GM18502 (cell line): ENCODE results near the gene CHP2.
"Not testable (repeated sequence)": the region's sequence is repeated elsewhere in the genome, so short reads cannot be mapped to it uniquely, and the experiment has no call there.

Experiments
- ATAC-seq: cut with Tn5 transposase; IDR thresholded peaks from one replicate; pipeline ENCODE4 v1.9.1; 2021; ENCODE audit warnings: mild to moderate bottlenecking; ENCODE audit not compliant: unreplicated experiment, poor library complexity

The CHP2 gene

DNA sequence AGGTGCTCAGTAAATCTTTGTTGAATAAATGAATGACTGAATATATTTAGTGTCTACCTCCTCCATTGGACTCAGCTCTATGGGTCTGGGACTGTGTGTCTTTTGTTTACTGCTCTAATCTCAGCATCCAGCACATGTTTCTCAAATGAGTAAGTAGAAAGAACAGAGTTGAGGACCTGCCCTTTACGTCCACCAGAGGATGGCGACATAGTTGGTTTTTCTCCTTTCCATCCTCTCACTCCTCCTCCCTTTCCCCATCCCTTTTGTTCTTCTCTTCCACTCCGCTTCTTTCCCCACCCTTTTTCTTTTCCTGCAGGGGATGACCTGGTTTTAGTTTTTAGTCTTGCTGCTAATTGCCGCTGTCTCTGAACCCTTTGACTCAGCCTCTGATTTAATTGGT lies 12.1 kb upstream of the CHP2 start:
- ATAC-seq, result no peak

DNA sequence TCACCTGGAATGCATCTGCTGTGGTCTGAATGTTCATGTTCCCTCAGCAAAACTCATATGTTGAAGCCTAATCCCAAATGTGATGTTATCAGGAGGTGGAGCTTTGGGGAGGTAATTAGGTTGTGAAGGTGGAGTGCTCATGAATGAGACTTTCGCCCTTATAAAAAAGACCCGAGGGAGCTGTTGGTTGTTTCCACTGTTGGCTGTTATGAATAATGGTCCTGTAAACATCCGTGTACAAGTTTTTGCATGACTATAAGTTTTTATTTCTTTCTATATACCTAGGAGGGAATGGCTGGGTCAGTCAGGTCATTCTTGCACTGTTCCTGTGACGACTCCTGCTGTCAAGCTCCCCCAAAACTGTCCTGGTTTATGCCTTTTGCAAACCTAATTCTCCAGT lies 9.6 kb upstream of the CHP2 start:
- ATAC-seq, result no peak

DNA sequence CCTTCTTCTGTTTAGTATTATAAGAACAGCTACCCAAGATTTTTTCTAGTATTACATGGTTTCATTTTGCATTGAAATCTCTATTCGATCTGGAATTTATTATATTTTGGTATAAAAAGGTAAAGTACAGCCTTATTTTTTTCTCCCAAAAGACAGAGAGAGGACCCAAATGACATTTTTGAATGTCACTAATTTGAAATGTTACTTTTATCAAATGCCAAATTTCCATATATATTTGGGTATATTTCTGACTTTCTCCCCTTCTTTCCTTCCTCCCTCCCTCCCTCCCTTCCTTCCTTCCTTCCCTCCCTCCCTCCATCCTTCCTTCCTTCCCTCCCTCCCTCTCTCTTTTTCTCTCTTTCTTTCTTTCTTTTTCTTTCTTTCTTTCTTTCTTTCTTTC lies 6.2 kb upstream of the CHP2 start:
- no peak for ATAC-seq

- ATAC-seq, result not testable (repeated sequence)
Measured at GRCh38 chr16:23751053-23751452, 3.8 kb upstream of the CHP2 start.

GRCh38 chr16:23753908-23754593 lies 775 bp upstream of the CHP2 start:
- ATAC-seq, result no peak

- no peak for ATAC-seq
Measured at GRCh38 chr16:23755484-23755809, 621 bp downstream of the CHP2 start.

- no peak for ATAC-seq
Measured at GRCh38 chr16:23757116-23757515, 2.3 kb downstream of the CHP2 start.

GRCh38 chr16:23757937-23758619 lies 3.3 kb downstream of the CHP2 start:
- ATAC-seq, result no peak

- no peak for ATAC-seq
Measured at GRCh38 chr16:23765933-23766332, 11.1 kb downstream of the CHP2 start.

DNA sequence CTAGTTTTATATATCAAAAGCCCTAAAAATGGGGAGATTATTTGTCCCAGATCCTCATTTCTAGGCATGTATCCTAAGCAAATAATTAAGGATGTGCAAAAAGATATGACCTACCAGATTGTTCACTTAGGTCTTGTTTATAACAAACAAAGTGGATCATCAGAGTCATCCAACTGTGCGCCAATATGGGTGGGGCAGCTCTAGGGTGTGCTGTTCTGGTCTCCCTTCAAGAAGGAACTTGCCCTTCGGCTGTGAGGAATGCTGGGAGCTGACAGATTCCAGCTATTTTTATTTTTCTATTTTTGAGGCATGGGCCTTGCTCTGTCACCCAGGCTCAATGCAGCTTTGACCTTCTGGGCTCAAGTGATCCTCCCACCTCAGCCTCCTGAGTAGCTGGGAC lies 13.8 kb downstream of the CHP2 start:
- no peak for ATAC-seq

GRCh38 chr16:23771027-23771426 lies 16.2 kb downstream of the CHP2 start:
- ATAC-seq, result no peak

DNA sequence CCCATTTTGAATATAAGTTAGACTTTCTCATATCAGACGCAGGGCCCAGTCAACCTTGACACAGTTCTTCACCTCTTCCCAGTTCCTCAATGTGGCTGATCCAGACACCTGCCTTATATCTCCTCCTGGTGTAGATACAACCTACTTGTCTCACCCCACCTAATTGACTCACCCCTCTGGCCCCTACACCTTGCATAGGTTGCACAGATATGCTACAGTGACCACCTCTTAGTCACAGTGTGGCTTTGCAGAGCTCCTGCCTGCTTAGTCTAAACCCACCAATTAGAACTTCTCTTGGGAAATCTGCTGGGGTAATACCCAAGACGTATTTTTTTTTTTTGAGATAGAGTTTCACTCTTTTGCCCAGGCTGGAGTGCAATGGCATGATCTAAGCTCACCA lies 16.8 kb downstream of the CHP2 start:
- ATAC-seq, result no peak

DNA sequence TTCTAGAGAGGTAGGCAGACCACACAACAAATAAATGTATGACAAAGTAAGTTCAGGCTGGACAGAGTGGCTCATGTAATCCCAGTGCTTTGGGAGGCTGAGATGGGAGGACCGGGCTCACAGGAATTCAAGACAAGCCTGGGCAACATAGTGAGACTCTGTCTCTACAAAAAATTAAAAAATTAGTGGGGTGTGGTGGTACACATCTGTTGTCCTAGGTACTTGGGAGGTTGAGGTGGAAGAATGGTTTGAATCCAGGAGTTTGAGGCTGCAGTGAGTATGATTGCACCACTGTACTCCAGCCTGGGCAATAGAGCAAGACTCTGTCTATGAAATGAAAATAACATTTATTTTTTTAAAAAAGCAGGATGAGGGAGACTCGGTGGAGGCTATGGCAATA lies 18.5 kb downstream of the CHP2 start:
- no peak for ATAC-seq

GRCh38 chr16:23781176-23781575 lies 26.4 kb downstream of the CHP2 start:
- no peak for ATAC-seq

GRCh38 chr16:23784811-23785447 lies 30.1 kb downstream of the CHP2 start:
- ATAC-seq, result no peak

GRCh38 chr16:23785842-23786241 lies 31.0 kb downstream of the CHP2 start:
- no peak for ATAC-seq

DNA sequence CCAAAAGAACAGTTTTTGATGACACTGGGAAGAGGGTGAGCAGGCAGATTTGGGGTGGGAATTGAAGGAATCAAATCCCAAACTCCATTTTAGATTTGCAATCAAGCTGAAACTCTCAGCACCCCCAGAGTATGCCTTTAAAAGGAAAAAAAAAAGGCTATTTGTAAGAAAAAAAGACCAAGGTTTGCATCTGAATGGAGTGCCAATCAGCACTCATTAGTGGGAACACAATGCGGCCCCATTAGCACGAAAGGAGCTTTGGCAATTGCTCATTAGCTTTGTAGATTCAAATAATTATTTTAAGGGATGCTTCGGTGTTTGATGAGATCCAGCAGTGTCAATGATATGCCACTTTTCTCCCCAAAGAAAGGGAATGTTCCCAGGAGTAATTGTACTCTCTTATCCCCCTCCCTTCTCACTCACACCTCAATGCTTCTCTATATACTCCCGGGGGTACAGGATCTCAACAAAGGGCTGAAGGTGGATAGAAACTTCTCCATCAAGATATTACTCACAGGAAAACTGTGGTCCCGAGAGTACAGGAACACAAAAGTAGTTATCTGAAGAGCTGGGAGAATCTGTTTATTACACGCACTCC lies 32.2 kb downstream of the CHP2 start:
- ATAC-seq, result no peak

DNA sequence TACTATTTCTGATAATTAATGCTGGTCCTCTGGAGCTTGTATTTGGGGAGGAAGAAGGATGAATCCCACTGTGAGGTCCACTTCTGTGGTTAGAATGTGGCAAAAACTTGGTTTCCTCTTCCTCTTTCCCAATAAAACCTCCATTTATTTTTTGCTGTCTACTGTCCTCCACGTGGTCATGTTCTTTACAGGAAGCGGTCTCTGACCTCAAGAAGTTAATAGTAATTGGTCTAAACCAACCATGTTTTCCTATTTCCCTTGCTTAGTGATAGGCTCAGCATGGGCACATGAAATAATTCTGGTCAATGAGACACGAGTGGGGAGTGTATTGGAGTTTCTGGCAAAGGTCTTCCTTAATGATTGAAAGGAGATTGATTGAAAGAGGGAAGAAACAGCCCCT lies 33.9 kb downstream of the CHP2 start:
- no peak for ATAC-seq

- no peak for ATAC-seq
Measured at GRCh38 chr16:23795378-23795777, 40.6 kb downstream of the CHP2 start.

GRCh38 chr16:23796941-23797340 lies 42.1 kb downstream of the CHP2 start:
- no peak for ATAC-seq

- no peak for ATAC-seq
Measured at GRCh38 chr16:23801378-23801777, 46.6 kb downstream of the CHP2 start.
